Measurements from ENCODE around the gene BTG4. TPM values are rescaled to one million over a fixed set of nuclear protein-coding genes. Genes with fewer than 3 reads are reported as not detected.

The BTG4 gene
- total RNA-seq, 1 experiment from 2014 or later: 0.61 TPM

DNA sequence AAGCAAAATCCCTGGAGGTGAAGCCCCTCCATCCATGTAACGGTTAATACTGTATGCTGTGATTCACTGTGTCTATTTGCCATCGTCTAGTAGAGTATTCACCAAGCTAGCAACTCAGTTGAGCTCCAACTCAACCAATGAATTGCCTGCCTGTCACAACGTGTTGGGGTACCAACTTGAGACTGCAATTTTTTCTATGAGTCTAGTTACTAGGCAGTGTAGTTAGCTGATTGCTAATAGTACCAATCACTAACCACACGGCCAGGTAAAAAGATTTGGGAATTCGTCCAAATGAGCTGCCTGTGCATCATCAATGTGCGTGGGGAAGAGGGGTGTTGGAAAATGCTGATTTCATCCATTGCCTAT is 1.0 kb upstream of the BTG4 start:
- no peak for DNase-seq
- no peaks in the 10 kb centered on the region for H3K36me3 Mint-ChIP-seq (ENCODE audit: insufficient read depth, unreplicated experiment)
- ChIA-PET CTCF (no interaction called here), POLR2A (no interaction called here)
- no peak overlapping the region for H3K27ac Mint-ChIP-seq (ENCODE audit: unreplicated experiment)
- Histone ChIP-seq H3K4me3 (ENCODE audit: low read depth, low read length) (no peak overlapping the region), H3K4me1 (peaks cover 18% of the 10 kb centered on the region; the same call in 1 of the 2 replicates), H3K36me3 (ENCODE audit: control insufficient read depth, insufficient read depth, low read length) (no peaks in the 10 kb centered on the region), H3K27me3 (replicated peaks; ENCODE audit: control insufficient read depth, insufficient read depth, low read length) (no peaks in the 10 kb centered on the region), H3K9me3 (no peaks in the 10 kb centered on the region)
- no peaks in the 10 kb centered on the region for H3K4me1 Mint-ChIP-seq (ENCODE audit: low read depth, unreplicated experiment)
- H3K4me3 Mint-ChIP-seq (ENCODE audit: unreplicated experiment): no peak overlapping the region
- intact Hi-C loops (cut with micrococcal nuclease; ENCODE audit: unreplicated experiment): no loop called here
- H3K9me3 Mint-ChIP-seq (ENCODE audit: unreplicated experiment): peaks cover 5% of the 10 kb centered on the region
- H3K27me3 Mint-ChIP-seq (ENCODE audit: insufficient read depth, unreplicated experiment): peaks cover 6% of the 10 kb centered on the region
- TF ChIP-seq, protein P1, sequence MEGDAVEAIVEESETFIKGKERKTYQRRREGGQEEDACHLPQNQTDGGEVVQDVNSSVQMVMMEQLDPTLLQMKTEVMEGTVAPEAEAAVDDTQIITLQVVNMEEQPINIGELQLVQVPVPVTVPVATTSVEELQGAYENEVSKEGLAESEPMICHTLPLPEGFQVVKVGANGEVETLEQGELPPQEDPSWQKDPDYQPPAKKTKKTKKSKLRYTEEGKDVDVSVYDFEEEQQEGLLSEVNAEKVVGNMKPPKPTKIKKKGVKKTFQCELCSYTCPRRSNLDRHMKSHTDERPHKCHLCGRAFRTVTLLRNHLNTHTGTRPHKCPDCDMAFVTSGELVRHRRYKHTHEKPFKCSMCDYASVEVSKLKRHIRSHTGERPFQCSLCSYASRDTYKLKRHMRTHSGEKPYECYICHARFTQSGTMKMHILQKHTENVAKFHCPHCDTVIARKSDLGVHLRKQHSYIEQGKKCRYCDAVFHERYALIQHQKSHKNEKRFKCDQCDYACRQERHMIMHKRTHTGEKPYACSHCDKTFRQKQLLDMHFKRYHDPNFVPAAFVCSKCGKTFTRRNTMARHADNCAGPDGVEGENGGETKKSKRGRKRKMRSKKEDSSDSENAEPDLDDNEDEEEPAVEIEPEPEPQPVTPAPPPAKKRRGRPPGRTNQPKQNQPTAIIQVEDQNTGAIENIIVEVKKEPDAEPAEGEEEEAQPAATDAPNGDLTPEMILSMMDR (IDR thresholded peaks at IDR 0.05; ENCODE audit: insufficient read depth in 1 of 2, low read depth in 1 of 2, low read length in 1 of 2, severe bottlenecking in 1 of 2, unreplicated experiment in 1 of 2): no peak
- no TSS peak for BruUV-seq (replicated peaks)

DNA sequence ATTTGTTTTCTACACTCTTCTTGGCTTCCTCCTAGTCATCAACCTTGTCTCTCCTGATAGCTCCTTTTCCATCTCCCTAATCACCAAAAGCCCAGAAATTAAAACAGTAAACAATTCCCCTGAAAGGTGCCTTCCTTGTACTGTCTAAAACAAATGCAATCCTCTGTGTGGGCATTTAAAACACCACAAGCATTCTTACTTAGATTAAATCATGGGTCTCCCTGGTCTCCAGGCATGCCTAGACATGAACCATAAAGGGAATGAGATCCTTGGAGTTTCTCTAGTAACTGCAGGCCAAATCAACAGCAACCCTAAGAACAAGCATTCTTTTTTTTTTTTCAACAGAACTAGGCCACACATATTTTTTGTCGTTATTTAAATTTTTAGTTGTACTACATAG is 1.9 kb downstream of the BTG4 start:
- H3K27ac Mint-ChIP-seq (ENCODE audit: unreplicated experiment): peak overlapping the region; percentile 10
- H3K4me1 Mint-ChIP-seq (ENCODE audit: low read depth, unreplicated experiment): no peaks in the 10 kb centered on the region
- peaks cover 5% of the 10 kb centered on the region for H3K9me3 Mint-ChIP-seq (ENCODE audit: unreplicated experiment)
- Histone ChIP-seq H3K9me3 (no peaks in the 10 kb centered on the region), H3K27me3 (replicated peaks; ENCODE audit: control insufficient read depth, insufficient read depth, low read length) (no peaks in the 10 kb centered on the region), H3K36me3 (ENCODE audit: control insufficient read depth, insufficient read depth, low read length) (no peaks in the 10 kb centered on the region), H3K4me1 (no peaks in the 10 kb centered on the region), H3K4me3 (ENCODE audit: low read depth, low read length) (no peak overlapping the region)
- ChIA-PET CTCF (interaction anchor here (0.7 kb wide), 1 partner anchor 416 kb away, joined by 3 read pairs; no protein-coding TSS in a partner anchor), POLR2A (no interaction called here)
- intact Hi-C loops (cut with micrococcal nuclease; ENCODE audit: unreplicated experiment): no loop called here
- H3K36me3 Mint-ChIP-seq (ENCODE audit: insufficient read depth, unreplicated experiment): no peaks in the 10 kb centered on the region
- DNase-seq: no peak
- BruUV-seq (replicated peaks): no TSS peak
- TF ChIP-seq, protein P1 (IDR thresholded peaks at IDR 0.05; ENCODE audit: insufficient read depth in 1 of 2, low read depth in 1 of 2, low read length in 1 of 2, severe bottlenecking in 1 of 2, unreplicated experiment in 1 of 2): no peak
- peaks cover 16% of the 10 kb centered on the region for H3K27me3 Mint-ChIP-seq (ENCODE audit: insufficient read depth, unreplicated experiment)
- H3K4me3 Mint-ChIP-seq (ENCODE audit: unreplicated experiment): no peak overlapping the region

DNA sequence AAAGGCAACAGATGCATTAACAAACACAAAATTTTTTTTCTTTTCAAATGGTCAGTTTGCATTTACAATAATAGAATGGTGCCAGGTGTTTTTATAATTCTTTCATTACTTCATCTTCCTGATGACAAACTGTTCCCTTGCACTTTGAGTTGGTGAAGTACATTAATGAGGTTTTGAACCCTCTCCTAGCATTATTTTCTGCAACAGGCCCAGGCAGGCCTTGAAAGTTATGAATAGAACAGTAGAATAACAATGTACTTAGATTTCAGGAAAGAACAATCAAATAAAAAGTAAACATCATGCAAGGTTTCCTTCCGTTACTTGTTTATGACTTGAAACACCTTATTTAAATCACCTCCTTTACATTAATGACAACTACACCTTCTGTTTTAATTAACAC is 9.6 kb downstream of the BTG4 start:
- H3K4me3 Mint-ChIP-seq (ENCODE audit: unreplicated experiment): no peak overlapping the region
- no peak for DNase-seq
- TF ChIP-seq, protein P1 (IDR thresholded peaks at IDR 0.05; ENCODE audit: insufficient read depth in 1 of 2, low read depth in 1 of 2, low read length in 1 of 2, severe bottlenecking in 1 of 2, unreplicated experiment in 1 of 2): no peak
- intact Hi-C loops (cut with micrococcal nuclease; ENCODE audit: unreplicated experiment): no loop called here
- Histone ChIP-seq H3K9me3 (no peaks in the 10 kb centered on the region), H3K4me1 (no peaks in the 10 kb centered on the region), H3K36me3 (ENCODE audit: control insufficient read depth, insufficient read depth, low read length) (no peaks in the 10 kb centered on the region), H3K4me3 (ENCODE audit: low read depth, low read length) (no peak overlapping the region), H3K27me3 (replicated peaks; ENCODE audit: control insufficient read depth, insufficient read depth, low read length) (no peaks in the 10 kb centered on the region)
- no TSS peak for BruUV-seq (replicated peaks)
- ChIA-PET POLR2A (no interaction called here), CTCF (no interaction called here)
- H3K27me3 Mint-ChIP-seq (ENCODE audit: insufficient read depth, unreplicated experiment): peaks cover 20% of the 10 kb centered on the region
- no peaks in the 10 kb centered on the region for H3K4me1 Mint-ChIP-seq (ENCODE audit: low read depth, unreplicated experiment)
- no peak overlapping the region for H3K27ac Mint-ChIP-seq (ENCODE audit: unreplicated experiment)
- no peaks in the 10 kb centered on the region for H3K9me3 Mint-ChIP-seq (ENCODE audit: unreplicated experiment)
- H3K36me3 Mint-ChIP-seq (ENCODE audit: insufficient read depth, unreplicated experiment): no peaks in the 10 kb centered on the region
